Left ventricle myocardium inferior (tissue), 1 donor: Measurements from ENCODE around the gene SYTL3. TPM values are rescaled to one million over a fixed set of nuclear protein-coding genes. Genes with fewer than 3 reads are reported as not detected.
"Not testable (repeated sequence)": the region's sequence is repeated elsewhere in the genome, so short reads cannot be mapped to it uniquely, and the experiment has no call there.

ENCODE experiments used
- DNase-seq: peaks from one replicate; pipeline ENCODE4 v3.0.0-alpha.2; 2020
- H3K27ac ChIP-seq: fragments of 200-600 bp; replicated peaks from 2 replicates; pipeline ENCODE4 v1.8.0; 2021
- H3K27me3 ChIP-seq: fragments of 200-600 bp; 2 replicates; pipeline ENCODE4 v1.8.0; 2021; ENCODE audit warnings: low read depth
- H3K36me3 ChIP-seq: fragments of 200-600 bp; 2 replicates; pipeline ENCODE4 v1.8.0; 2021
- H3K4me1 ChIP-seq: fragments of 200-600 bp; 2 replicates; pipeline ENCODE4 v1.8.0; 2021
- H3K4me3 ChIP-seq: fragments of 200-600 bp; 2 replicates; pipeline ENCODE4 v1.8.0; 2021; ENCODE audit warnings: mild to moderate bottlenecking, moderate library complexity
- H3K9me3 ChIP-seq: fragments of 200-600 bp; replicated peaks from 2 replicates; pipeline ENCODE4 v1.8.0; 2021
- intact Hi-C: fragments of 100-400 bp; cut with micrococcal nuclease; formaldehyde crosslinking; loops from one replicate; pipeline ENCODE4 v1.11.0; 2022
- total RNA-seq: library from RNA; stranded (reverse); fragmentation: NEBNext Ultra II Directional; extraction: Animal tissue kit (Norgen Biotek cat#: 25700); gene quantifications from one replicate; pipeline ENCODE4 v1.2.1, GENCODE V29; 2021
- TF ChIP-seq, protein P1 (sequence below): fragments of 200-600 bp; IDR thresholded peaks from 2 replicates; pipeline ENCODE4 v1.8.0; 2021; ENCODE audit warnings: antibody characterized with exemption, mild to moderate bottlenecking, borderline replicate concordance
- donor health status: DM: no; HTN: yes; CAD: no; lungs with severe emphysema.

The SYTL3 gene
- total RNA-seq, 1 donor from 2014 or later = 11.2 TPM

DNA sequence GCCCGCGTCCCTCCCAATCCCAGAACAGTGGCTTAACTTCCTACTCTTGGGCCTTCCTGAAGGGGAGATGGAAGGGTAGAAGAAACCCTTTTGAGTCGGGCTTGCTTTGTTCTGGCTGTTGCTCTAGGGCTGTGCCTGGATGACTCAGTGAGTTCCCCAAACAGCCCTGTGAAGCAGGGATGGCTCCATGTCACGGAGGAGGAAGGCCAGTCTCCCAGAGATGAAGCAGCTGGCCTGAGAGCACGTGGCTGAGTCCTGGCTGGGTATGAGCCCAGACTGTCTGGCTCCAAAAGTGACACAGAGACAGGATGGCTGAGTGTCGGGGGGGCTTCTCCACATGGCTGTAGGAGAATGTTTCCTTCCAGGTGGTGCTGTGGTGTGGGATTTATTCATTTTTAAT is 4.6 kb downstream of the SYTL3 start:
- intact Hi-C loops = no loop called here
- DNase-seq = peak; percentile 82
- Histone ChIP-seq H3K4me3 (no peak overlapping the region), H3K36me3 (no peaks in the 10 kb centered on the region), H3K9me3 (no peaks in the 10 kb centered on the region), H3K4me1 (peaks cover 28% of the 10 kb centered on the region), H3K27ac (peak overlapping the region; percentile 84), H3K27me3 (no peaks in the 10 kb centered on the region)
- TF ChIP-seq, protein P1, sequence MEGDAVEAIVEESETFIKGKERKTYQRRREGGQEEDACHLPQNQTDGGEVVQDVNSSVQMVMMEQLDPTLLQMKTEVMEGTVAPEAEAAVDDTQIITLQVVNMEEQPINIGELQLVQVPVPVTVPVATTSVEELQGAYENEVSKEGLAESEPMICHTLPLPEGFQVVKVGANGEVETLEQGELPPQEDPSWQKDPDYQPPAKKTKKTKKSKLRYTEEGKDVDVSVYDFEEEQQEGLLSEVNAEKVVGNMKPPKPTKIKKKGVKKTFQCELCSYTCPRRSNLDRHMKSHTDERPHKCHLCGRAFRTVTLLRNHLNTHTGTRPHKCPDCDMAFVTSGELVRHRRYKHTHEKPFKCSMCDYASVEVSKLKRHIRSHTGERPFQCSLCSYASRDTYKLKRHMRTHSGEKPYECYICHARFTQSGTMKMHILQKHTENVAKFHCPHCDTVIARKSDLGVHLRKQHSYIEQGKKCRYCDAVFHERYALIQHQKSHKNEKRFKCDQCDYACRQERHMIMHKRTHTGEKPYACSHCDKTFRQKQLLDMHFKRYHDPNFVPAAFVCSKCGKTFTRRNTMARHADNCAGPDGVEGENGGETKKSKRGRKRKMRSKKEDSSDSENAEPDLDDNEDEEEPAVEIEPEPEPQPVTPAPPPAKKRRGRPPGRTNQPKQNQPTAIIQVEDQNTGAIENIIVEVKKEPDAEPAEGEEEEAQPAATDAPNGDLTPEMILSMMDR = no peak

DNA sequence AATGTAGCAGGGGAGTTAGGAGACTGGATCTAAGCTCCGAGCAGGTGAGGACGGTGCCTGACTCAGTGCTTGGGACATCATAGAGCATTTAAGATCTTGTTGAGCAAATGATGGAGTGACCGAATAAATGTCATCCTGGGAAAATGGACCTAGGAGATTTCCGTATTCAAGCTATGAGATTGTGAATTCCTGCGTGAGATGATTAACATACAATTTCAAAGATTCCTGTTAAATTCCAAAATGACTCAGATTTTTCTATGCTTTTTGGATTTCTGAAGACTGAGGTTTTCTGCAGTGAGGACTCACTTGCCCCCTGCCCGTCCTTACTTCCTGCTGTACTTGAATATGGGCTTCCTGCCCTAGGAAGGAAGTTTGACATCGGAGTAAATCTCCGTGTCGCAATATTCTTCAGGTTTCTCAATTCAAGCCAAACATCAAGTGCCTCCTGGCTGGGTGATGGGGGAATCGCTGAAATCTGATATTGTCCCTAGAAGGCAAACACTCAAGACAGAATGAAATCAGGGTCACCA is 5.2 kb downstream of the SYTL3 start:
- TF ChIP-seq, protein P1 = no peak
- no peaks in the 10 kb centered on the region for H3K36me3 ChIP-seq
- intact Hi-C loops = no loop called here
- no peak for DNase-seq
- no peak overlapping the region for H3K4me3 ChIP-seq
- peaks cover 25% of the 10 kb centered on the region for H3K4me1 ChIP-seq
- H3K27ac ChIP-seq = peak overlapping the region; percentile 84
- no peaks in the 10 kb centered on the region for H3K27me3 ChIP-seq
- H3K9me3 ChIP-seq = no peaks in the 10 kb centered on the region

DNA sequence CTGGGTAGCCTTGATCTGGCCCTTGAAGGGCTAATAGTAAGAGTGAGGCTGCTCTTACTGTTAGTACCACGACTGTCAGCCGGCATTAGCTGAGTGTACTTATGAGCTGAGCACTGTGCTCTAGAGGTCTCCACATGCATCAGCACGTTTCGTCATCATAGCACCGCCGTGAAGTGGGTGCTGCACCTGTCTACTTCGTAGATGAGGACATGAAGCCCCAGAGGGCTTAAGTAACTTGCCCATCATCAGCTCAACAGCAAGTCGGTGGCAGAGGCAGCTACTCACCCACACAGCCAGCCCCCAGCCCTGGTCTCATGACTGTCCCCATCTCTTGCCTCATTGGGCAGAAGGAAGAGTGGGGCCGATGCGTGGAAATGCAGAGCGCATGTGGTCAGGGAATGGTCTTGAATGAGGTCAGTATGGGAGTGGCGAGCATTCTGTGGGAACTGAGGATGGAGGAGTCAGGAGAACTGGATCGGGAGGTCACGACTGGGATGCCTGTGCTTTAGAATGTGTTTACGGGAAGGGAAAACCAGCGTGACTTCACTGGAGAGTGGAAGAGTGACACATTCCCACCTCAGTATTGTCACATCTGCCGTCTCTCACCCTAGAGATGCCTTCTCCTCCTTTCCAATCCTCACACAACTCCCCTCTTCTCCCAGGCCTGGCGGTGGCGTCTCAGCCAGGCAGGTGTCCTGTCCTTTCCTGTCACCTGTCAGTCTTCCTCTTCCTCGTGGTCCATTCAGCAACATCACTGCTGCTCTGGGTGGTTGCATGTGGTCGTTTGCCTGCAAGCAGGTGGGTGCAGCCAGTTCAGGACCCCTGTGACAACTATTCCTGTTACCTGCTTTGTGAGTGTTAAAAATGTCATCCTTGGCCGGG is 6.0 kb downstream of the SYTL3 start:
- no peaks in the 10 kb centered on the region for H3K27me3 ChIP-seq
- no peaks in the 10 kb centered on the region for H3K36me3 ChIP-seq
- no peaks in the 10 kb centered on the region for H3K9me3 ChIP-seq
- DNase-seq = no peak
- no peak overlapping the region for H3K4me3 ChIP-seq
- intact Hi-C loops = no loop called here
- TF ChIP-seq, protein P1 = no peak
- H3K4me1 ChIP-seq = peaks cover 25% of the 10 kb centered on the region
- no peak overlapping the region for H3K27ac ChIP-seq

DNA sequence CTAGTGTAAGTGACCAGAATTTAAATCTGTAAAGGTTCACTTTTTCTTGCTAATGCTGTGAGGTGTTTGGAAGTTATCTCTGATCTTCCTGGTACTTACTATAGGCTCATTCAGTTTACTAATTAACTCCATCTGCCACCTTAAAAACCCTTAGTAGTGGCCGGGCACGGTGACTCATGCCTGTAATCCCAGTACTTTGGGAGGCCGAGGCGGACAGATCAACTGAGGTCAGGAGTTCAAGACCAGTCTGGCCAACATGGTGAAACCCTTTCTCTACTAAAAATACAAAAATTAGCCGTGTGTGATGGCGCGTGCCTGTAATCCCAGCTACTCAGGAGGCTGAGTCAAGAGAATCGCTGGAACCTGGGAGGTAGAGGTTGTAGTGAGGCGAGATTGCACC is 7.1 kb downstream of the SYTL3 start:
- H3K36me3 ChIP-seq, H3K9me3 ChIP-seq, H3K27ac ChIP-seq, DNase-seq, intact Hi-C loops, H3K27me3 ChIP-seq, H3K4me3 ChIP-seq: not testable (repeated sequence)
- peaks cover 25% of the 10 kb centered on the region for H3K4me1 ChIP-seq

DNA sequence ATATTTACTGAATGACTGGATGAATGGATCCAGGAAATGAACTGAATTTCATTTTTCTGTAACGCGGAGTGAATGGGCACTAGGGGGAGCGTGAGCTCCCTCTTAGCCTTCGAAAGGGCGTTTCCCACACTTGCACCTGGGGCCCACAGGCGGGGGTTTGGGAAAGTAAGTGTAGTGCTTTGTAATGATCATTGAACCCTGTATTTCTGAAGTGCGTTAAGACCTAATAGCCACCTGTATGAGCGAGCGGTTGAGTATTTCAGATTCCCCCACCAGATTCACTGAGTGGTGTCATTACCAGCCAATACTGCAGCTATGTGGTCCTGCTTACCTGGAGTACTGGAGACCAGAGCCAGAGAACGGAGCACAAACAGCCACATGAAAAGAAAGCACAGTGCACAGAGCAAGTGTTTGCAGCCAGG is 10.5 kb downstream of the SYTL3 start:
- peaks cover 3% of the 10 kb centered on the region for H3K4me1 ChIP-seq
- TF ChIP-seq, protein P1 = peak; percentile 36
- no peak for DNase-seq
- H3K36me3 ChIP-seq = no peaks in the 10 kb centered on the region
- no peaks in the 10 kb centered on the region for H3K27me3 ChIP-seq
- intact Hi-C loops = no loop called here
- H3K9me3 ChIP-seq = no peaks in the 10 kb centered on the region
- H3K4me3 ChIP-seq = no peak overlapping the region
- no peak overlapping the region for H3K27ac ChIP-seq

DNA sequence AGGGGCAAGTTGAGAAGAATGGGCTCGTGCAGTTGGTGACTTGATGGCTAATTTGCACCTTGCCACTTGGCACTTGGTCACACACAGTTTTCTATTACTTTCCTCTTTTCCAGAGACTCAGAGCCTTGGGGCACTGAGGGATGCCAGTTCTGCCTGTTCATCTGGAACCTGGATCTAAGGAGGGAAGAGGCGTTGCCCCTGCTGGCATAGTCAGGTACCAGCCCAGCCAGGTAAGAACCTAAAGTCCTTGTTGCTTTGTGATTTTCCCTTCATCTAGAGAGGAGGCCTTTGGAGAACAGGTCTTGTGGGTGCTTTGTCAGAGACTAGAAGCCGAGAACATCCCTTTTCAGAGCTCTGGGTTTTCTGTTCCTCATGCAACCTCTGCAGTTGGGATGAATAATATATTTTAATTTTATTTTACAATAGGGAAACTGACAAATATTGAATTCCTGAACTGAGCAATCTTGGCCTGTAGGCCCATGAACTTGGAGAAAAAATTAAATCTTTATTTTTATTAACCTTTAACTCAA is 11.4 kb downstream of the SYTL3 start:
- Histone ChIP-seq H3K27ac (no peak overlapping the region), H3K27me3 (no peaks in the 10 kb centered on the region), H3K4me1 (no peaks in the 10 kb centered on the region), H3K36me3 (no peaks in the 10 kb centered on the region), H3K4me3 (no peak overlapping the region), H3K9me3 (no peaks in the 10 kb centered on the region)
- no peak for DNase-seq
- intact Hi-C loops = no loop called here
- TF ChIP-seq, protein P1 = no peak
